A549 treated with AZD9567 at 1 μM for 4 hours (cell line): ENCODE data around the gene FAM76B. TPM values are rescaled to one million over a fixed set of nuclear protein-coding genes. Genes with fewer than 3 reads are reported as not detected.

Experiments
- total RNA-seq: library from RNA; stranded (reverse); fragments of 200-300 nt; extraction: Qiagen RNA extraction; gene quantifications from 5 replicates; pipeline ENCODE4 v1.2.3, GENCODE V29; 2022; ENCODE audit not compliant: insufficient read depth

Gene FAM76B
- total RNA-seq, result 7.2 to 10.5 TPM (median 8.8 TPM) in 5 replicates

GRCh38 chr11:95789506-95790122, at the start of gene FAM76B:
TSS of gene FAM76B (minus strand) at chr11:95789782. CDS start at chr11:95789478, 304 bp downstream.

GRCh38 chr11:95790123-95790932, 746 bp upstream of the FAM76B start, which contains the start of gene CEP57:
TSS of gene CEP57 (plus strand) at chr11:95790498. CDS start at chr11:95790699, 201 bp downstream.

Other genes starting within 250 kb of the FAM76B start
- 10.7 to 13.8 TPM (median 12.3 TPM) in 5 replicates for gene CEP57, start 716 bp upstream of the FAM76B start, total RNA-seq
- gene MTMR2, start 134.3 kb upstream of the FAM76B start, total RNA-seq, result 18.4 to 25.0 TPM (median 19.0 TPM) in 5 replicates